Measurements from ENCODE around the gene SCGB3A1.

The SCGB3A1 gene

DNA sequence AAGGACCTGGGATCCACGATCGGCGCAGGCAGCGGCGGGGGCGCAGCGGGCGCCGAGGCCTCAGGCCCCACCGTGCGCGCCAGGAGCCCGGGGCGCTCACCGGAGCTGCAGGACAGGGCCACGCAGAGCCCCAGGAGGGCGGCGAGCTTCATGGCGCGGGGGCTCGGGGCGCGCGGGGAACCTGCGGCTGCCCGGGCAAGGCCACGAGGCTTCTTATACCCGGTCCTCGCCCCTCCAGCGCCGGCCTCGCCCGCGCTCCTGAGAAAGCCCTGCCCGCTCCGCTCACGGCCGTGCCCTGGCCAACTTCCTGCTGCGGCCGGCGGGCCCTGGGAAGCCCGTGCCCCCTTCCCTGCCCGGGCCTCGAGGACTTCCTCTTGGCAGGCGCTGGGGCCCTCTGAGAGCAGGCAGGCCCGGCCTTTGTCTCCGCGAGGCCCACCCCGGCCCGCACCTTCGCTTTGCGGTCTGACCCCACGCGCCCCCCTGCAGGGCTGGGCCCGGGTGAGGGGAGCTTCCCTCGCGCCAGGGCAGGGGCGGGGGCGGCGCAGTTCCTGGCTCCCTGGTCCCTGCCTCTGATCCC is at the start of gene SCGB3A1:
SCGB3A1 (minus strand) TSS at position 189 of the 577 bp plus-strand sequence; CDS start at position 152, 37 bp downstream.
- DNase-seq (ENCODE audit: low spot score) = no peak

DNA sequence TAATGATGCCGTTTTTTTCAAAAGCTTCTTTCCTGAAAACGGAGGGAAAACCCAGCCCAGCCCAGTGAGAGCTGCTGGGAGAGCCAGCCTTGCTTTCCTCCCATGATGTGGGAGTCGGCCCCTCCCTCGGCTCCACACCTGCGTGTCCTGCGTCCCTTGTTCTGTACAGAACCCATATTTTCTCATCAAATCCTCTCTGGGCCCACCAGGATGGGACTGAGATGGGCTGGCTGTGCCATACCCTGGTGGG is 49.2 kb upstream of the SCGB3A1 start:
- no peak for DNase-seq (ENCODE audit: low spot score)

DNA sequence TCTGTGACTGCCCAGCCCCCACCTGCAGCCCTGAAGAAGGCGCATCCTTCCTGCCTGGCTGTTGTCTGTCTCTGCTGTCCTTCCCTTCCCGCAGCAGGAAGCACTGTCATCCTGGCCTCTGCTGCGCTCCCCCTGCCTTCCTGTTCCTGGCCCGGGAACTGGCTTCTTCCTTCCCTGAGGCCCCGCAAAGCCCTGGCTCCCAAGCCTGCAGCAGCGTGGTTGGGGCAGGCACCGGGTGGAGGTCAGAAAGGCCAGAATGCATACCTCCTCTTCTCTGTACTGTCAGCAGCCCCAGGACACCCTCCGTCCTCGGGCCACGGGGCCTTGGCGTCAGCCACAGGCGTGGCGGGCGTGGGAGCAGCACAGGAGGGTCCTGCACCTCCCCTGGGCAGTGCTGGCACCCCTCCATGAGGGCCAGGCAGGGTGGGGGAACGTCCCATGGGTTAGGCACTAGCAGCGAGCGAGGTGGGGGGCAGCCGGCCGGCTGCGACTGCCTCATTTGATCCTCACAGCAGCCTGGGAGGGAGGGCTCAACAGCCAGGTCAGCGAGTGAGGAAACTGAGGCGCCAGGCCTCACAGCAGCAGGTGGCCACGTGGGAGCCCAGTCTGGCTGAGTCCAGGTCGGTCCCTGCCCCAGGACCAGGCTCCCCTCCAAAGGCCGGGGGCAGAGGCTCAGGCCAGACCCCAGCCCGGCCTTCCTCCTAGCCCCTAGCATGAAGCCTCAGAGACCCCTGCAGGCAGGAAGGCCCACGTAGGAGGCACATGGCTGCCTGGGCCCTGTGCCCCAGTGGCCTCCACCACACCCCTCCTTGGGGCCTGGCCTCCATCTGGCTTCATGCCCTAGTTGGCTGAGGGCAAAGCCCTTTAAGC is 48.7 kb upstream of the SCGB3A1 start:
- DNase-seq (ENCODE audit: low spot score) = no peak

- no peak for DNase-seq (ENCODE audit: low spot score)
Measured at GRCh38 chr5:180639287-180639686, 48.0 kb upstream of the SCGB3A1 start.

DNA sequence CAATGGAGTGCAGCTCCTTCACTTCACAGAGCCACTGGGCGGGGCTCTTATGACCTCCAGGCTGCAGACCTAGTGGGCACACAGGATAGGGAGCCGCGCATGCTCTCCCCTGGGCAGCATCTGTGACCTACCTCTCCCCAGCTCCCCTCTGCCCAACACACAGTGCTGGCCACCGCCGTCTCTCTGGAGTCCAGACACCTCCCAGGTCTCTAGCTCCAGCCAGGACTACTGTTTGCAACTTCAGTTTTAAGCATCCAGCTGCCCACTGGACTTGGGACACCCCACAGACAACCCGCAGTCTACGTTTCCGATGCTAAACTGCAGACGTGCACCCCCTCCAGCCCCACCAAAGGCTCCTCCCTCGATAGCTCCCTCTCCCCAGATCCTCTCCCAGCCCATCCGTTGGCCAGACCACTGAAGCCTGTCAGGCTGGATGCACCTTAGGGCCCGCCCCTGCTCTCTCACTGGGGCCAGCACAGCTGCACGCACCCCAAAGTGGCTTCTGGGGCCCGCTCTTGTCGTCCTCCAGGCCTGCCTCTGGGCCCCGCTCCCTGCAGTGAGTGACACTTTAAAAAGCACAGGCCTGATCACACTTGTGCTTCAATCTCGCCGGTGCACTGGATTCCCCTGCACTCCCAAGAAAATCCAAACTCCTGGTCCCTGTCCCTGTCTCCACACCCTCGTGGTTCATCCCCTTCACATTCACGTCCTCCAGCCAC is 46.8 kb upstream of the SCGB3A1 start:
- no peak for DNase-seq (ENCODE audit: low spot score)

GRCh38 chr5:180636403-180637075 is 45.2 kb upstream of the SCGB3A1 start:
- no peak for DNase-seq (ENCODE audit: low spot score)

GRCh38 chr5:180636016-180636402 is 44.7 kb upstream of the SCGB3A1 start:
- no peak for DNase-seq (ENCODE audit: low spot score)

GRCh38 chr5:180633283-180634177 is 42.2 kb upstream of the SCGB3A1 start:
- DNase-seq (ENCODE audit: low spot score) = no peak

DNA sequence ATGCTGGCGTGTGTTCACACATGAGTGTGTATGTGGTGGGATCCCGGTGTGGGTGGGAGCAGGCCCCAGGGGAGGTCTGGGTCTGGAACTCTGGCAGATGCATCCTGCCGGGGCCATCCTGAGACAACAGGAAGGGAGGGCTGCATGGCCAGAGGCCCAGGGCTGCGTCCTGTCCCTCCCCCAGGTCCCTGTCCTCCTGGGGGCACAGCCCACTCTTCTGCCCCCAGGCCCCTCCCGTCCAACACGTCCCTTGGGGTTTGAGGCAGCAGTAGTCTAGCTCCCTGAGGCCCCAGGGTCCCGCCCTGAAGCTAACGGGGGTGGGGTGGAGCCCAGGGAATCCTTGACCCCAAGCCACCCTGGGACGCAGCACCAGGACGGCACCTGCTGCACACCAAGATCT is 41.5 kb upstream of the SCGB3A1 start:
- no peak for DNase-seq (ENCODE audit: low spot score)

- no peak for DNase-seq (ENCODE audit: low spot score)
Measured at GRCh38 chr5:180631549-180632383, 40.5 kb upstream of the SCGB3A1 start.

GRCh38 chr5:180630426-180630825 is 39.1 kb upstream of the SCGB3A1 start:
- no peak for DNase-seq (ENCODE audit: low spot score)

- no peak for DNase-seq (ENCODE audit: low spot score)
Measured at GRCh38 chr5:180629831-180630382, 38.6 kb upstream of the SCGB3A1 start.

DNA sequence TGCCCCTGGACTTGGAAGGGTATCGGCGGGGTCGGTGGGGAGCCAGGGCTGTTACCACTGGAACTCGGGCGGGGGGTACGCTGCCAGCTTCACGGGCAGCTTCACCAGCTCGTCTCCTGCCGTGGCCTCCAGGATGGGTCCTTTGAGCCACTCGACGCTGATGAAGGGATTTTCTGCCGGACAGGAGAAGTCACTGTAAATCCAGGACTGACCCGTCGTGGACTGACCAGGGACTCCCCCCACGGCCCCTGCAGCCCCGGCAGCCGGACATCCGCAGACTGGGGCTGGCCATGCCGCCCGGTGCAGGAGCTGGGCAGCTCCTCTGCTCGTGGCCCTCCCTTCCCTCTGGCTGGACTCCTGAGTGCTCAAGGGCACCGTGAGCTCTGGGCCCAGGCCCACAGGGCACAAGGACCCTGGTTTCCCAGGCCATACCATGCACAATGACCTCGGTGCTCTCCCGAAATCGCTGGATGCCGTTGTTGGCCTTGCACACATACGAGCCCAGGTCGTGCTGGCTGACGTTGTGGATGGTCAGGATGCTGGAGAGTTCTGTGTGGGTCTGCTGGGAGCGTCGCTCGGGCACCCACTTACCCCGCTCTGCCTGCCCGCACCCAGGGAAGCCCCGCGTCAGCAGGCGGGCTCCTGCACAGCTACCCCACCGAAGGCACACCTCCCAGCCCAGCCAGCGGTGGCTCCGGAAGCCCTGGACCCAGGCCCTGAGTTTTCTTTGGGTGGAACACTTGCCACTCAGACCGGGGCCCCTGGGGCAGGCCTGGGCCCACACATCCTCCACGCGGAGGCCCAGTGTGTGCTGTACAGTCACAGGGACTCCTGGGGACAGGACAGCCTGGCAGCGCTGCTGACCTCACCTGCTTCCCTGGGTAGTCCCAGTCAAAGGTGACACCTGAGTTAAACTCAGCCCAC is 37.8 kb upstream of the SCGB3A1 start:
- no peak for DNase-seq (ENCODE audit: low spot score)

DNA sequence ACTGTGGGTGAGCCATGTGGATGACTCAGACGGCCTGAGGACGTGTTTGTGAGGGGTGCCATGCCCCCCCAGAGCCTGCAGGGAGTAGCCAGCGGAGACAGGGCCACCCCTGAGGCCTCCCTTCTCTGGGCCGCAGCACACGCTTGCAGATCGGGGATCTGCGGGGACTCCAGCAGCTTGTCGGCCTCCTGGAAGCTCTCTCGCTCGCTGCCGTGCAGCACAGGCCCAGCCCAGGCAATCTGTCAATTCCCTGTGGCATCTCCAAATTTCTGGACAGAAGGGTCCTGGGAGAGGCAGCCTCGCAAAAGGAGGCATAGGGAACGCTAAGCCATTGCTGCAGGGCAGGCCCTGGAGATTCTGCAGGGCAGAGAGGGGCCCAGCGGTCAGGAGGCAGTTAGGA is 36.9 kb upstream of the SCGB3A1 start:
- no peak for DNase-seq (ENCODE audit: low spot score)

DNA sequence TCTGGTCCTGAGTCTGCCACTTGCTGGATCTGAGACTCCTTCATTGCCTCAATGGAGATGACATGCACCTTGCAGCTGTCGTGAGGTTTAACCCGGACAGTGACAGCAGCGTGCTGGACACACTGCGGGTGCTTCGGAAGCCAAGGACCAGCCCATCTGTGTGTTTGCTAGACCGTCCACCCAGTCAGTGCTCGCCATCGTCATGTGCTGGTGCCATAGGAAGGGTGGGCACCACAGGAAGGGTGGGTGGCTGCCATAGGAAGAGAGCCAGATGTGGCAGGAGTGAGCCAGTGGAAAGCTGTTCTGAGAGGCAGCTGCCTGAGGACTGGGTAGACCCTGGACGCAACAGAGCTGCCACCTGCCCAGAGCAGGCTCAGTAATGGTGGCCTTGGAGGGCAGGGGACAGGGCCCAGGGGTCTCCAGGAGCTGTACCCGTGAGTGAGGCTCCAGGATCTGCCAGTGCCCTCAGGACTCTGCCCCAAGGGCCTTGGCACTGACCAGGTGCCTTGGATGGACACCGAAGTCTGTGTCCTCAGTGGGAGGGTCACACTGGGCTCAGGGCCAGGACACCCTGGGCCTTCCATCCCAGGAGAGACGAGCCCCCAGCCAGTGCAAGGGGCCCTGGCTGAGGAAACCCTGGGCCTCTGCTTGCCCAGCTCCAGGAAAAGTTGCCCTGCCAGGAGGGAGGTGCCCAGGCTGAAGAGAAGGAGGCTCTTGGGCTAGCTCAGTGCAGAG is 36.3 kb upstream of the SCGB3A1 start:
- DNase-seq (ENCODE audit: low spot score) = no peak

DNA sequence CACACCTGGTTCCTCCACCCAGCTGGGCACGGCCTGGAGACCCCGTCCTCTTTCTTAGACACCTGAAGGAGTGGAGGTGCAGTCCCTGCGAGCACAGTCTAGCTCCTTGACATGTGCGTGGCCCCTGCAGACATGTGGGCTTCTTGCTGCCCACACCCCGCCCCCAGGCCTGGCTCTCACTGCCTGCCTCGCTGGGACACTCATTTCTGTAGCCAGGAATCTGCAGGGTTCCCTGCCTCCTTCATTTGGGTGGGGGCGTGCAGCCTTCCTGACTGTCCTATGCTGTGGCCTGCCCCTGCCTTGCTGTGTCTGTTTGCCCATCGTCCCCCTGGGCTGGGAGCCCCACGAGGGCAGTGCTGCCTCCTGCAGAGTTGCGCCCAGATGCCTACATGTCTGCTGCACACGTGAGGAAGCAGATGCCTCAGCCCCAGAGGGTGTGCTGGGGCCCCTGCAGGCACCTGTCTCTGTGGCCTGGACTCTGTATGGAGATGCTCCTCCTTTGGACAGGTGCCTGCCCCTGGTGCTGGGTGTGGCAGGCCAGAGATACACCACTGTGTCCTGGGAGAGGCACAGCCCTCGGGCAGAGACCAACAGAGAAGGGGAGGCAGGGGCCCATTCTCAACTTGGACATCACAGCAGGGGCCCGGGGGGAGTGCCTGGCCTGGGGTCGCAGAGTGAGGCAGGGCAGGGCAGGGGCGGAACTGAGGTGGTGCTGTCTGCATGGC is 35.5 kb upstream of the SCGB3A1 start:
- DNase-seq (ENCODE audit: low spot score) = no peak

DNA sequence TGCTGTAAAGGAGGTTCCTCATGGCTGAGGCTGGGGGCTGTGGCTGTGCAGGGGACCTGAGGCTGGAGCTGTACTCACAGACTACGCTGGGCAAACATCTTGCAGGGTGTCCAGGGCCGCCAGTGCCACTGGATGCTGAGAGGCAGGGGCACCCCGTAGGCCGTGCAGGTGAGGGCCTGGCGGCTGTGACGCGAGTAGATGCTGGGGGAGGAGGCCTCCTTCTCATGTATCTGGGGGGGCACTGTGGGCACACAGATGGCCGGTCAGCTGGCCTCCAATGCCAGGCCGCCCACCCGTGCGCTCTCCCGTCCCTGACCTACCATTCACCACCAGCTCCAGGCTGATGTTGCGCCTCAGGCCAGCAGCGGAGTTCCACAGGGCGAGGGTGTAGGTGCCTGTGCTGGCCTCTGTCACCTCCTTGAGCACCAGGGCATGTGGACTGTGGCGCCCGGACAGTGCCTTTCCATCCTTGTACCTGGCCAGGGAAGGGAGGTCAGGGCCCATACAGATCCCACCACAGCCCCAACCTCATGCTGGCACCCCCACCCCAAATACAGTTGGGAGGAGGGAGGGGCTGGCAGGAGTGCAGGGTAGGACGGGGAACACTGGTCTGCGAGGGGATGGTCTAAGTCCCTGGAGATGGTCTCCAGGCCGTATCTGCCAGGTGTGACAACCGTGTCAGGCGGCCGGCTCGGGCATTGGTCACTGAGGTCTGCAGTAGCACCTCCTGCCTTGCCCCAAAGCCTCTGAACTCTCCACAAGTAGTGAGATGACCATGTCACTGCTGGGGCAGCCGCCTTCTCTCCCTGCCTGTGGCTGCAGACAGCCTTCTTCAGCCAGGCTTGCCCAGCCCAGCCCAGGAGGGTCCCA is 34.7 kb upstream of the SCGB3A1 start:
- no peak for DNase-seq (ENCODE audit: low spot score)
